ENCODE results near the gene DISC1. TPM values are rescaled to one million over a fixed set of nuclear protein-coding genes. Genes with fewer than 3 reads are reported as not detected.
A peak's percentile ranks its signal among the peaks of the same experiment; 100 is the strongest.

DISC1 gene
- total and polyA plus RNA-seq, 12 donors, result 1.0 to 21.0 (median 9.7) TPM

DNA sequence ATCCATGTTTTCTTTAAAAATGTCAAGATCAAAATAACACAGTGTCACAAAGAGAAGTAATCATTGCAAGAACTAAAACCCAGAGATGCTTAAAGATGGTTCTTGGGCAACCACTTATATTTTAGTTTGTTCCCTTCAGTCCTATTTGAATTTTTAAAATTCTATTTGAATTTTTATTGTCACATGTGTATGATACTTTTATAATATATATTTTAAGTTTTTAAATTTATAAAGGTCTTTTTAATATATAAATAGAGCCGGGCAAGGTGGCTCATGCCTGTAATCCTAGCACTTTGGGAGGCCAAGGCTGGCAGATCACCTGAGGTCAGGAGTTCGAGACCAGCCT lies 22.3 kb upstream of the DISC1 start:
- Histone ChIP-seq H3K9me3 (replicated peaks in 1 of 3) (no peaks in the 10 kb centered on the region), H3K27ac (no peak overlapping the region), H3K4me1 (replicated peaks in 1 of 2) (peaks cover 0 to 20% of the 10 kb centered on the region in 2 donors), H3K27me3 (no peaks in the 10 kb centered on the region), H3K36me3 (replicated peaks in 1 of 2) (no peaks in the 10 kb centered on the region), H3K4me3 (no peak overlapping the region)
- 50 to 55% (median 53%) methylated on average over 2 of the region's 2 CpGs for WGBS, 4 donors
- DNase-seq, result no peak
- TF ChIP-seq, protein P1, sequence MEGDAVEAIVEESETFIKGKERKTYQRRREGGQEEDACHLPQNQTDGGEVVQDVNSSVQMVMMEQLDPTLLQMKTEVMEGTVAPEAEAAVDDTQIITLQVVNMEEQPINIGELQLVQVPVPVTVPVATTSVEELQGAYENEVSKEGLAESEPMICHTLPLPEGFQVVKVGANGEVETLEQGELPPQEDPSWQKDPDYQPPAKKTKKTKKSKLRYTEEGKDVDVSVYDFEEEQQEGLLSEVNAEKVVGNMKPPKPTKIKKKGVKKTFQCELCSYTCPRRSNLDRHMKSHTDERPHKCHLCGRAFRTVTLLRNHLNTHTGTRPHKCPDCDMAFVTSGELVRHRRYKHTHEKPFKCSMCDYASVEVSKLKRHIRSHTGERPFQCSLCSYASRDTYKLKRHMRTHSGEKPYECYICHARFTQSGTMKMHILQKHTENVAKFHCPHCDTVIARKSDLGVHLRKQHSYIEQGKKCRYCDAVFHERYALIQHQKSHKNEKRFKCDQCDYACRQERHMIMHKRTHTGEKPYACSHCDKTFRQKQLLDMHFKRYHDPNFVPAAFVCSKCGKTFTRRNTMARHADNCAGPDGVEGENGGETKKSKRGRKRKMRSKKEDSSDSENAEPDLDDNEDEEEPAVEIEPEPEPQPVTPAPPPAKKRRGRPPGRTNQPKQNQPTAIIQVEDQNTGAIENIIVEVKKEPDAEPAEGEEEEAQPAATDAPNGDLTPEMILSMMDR (IDR thresholded peaks at IDR 0.05), result peak in 1 of 6 experiments; percentile 8
- no peak for TF ChIP-seq POLR2A (IDR thresholded peaks at IDR 0.05)
- intact Hi-C loops (cut with DNase I), result no loop called here

DNA sequence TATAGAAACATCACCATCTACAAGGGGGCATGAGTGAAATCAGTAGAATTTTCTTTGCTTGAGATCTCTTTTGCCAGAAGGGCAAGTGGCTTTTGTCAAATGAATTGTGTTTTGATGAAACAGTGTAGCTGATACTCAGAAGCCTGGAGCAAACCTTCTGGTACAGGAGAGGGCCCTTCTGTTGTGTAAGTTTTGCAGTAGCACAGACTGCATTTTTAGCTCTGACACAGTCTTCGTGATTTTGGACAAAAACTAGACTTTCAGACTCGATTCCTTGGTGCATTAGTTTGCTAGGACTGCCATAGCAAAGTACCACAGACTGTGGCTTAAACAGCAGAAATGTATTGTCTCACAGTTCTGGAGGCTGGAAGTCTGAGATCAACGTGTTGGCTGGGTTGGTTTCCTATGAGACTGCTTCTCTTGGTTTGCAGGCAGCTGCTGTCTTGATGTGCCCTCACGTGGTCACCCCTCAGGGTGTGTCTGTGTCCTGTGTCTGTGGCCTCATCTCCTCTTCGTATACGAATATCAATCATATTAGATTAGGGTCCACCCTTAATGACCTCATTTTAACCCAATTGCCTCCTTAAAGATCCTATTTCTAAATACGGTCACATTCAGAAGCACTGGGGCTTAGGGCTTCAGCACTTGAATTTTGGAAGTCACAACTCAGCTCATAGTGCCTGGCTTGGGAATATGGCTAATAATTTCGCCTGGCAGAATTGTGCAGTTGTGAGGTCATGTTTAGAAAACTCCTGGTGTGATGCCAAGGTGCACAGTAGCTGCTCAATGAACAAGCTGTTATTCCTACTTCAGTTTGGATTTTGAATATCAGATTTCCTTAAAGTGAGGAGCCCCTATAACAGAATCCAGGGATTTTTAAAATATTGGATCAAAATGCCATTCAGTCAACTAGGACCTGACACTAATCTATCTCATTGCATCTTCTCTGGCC lies 21.2 kb upstream of the DISC1 start:
- Histone ChIP-seq H3K4me1 (replicated peaks in 1 of 2) (peaks cover 0 to 19% of the 10 kb centered on the region in 2 donors), H3K36me3 (replicated peaks in 1 of 2) (no peaks in the 10 kb centered on the region), H3K9me3 (replicated peaks in 1 of 3) (no peaks in the 10 kb centered on the region), H3K27me3 (no peaks in the 10 kb centered on the region), H3K27ac (no peak overlapping the region), H3K4me3 (no peak overlapping the region)
- intact Hi-C loops (cut with DNase I), result no loop called here
- DNase-seq, result no peak
- TF ChIP-seq POLR2A (IDR thresholded peaks at IDR 0.05), result no peak
- TF ChIP-seq, protein P1 (IDR thresholded peaks at IDR 0.05), result no peak
- WGBS, 4 donors, result 57 to 62% (median 59%) methylated on average over 8 of the region's 8 CpGs

DNA sequence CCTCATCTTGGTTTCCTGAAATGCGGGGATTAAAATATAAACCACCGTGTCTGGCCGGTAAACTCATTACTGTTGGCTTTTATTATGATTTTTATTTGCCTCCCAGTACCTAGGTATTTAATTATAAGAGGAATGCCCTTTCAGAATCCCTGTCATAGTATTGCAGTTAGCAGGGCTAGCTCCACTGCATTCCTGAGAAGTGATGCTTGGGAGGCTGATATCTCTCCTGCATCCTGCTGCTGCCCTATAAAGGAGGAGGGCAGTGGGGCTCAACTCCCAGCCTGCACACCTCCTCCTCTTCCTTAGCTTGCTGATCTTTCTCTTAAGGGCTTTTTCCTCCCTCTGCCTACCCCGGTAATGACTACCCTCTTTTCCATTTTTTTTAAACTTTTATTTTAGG lies 19.9 kb upstream of the DISC1 start:
- no peak for TF ChIP-seq POLR2A (IDR thresholded peaks at IDR 0.05)
- TF ChIP-seq, protein P1 (IDR thresholded peaks at IDR 0.05), result no peak
- Histone ChIP-seq H3K27me3 (no peaks in the 10 kb centered on the region), H3K4me1 (replicated peaks in 1 of 2) (peaks cover 0 to 9% of the 10 kb centered on the region in 2 donors), H3K36me3 (replicated peaks in 1 of 2) (no peaks in the 10 kb centered on the region), H3K27ac (no peak overlapping the region), H3K9me3 (replicated peaks in 1 of 3) (no peaks in the 10 kb centered on the region), H3K4me3 (no peak overlapping the region)
- DNase-seq, result no peak
- intact Hi-C loops (cut with DNase I), result no loop called here
- WGBS, 4 donors, result 79 to 85% (median 81%) methylated on average over 4 of the region's 4 CpGs

DNA sequence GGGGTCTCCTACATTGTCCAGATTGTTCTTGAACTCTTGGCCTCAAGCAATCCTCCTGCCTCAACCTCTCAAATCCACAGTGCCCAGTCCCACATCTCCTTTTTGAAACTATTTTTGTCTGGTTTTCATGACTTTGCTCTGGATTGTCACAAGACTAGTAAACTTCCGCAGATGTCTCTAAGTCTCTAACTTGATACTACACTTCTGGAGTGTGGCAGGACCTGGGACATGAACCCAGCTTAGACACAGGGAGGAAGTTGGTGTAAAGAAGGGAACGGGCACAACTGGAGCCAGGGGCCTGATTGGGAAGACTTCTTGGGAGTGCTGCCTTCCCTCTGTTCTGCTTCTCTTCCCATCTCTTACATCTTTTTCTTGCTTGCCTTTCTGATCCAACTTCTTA lies 16.2 kb upstream of the DISC1 start:
- WGBS, 4 donors, result 72 to 93% (median 78%) methylated on average over 2 of the region's 2 CpGs

More for the DNA sequence above, 16.2 kb upstream of the DISC1 start:
- DNase-seq, result no peak
- no peaks in the 10 kb centered on the region for H3K9me3 ChIP-seq (replicated peaks in 1 of 3)
- no peak overlapping the region for H3K27ac ChIP-seq
- H3K36me3 ChIP-seq (replicated peaks in 1 of 2), result no peaks in the 10 kb centered on the region
- intact Hi-C loops (cut with DNase I), result no loop called here
- no peak for TF ChIP-seq POLR2A (IDR thresholded peaks at IDR 0.05)
- TF ChIP-seq, protein P1 (IDR thresholded peaks at IDR 0.05), result no peak
- H3K27me3 ChIP-seq, result no peaks in the 10 kb centered on the region
- H3K4me1 ChIP-seq (replicated peaks in 1 of 2), result peaks cover 0 to 6% of the 10 kb centered on the region in 2 donors
- no peak overlapping the region for H3K4me3 ChIP-seq
